H9 (cell line): Measurements from ENCODE around the gene EFL1. TPM values are rescaled to one million over a fixed set of nuclear protein-coding genes. Genes with fewer than 3 reads are reported as not detected.

ENCODE experiments used
- DNase-seq: peaks from one replicate; pipeline ENCODE4 v3.0.0-alpha.2; 2017
- H2AFZ ChIP-seq: one replicate; pipeline ENCODE4 v1.6.1; 2013; ENCODE audit warnings: mild to moderate bottlenecking, low read length, control low read depth, moderate library complexity
- H2AK5ac ChIP-seq: 2 replicates; pipeline ENCODE4 v1.6.1; 2013; ENCODE audit warnings: low read length, control low read depth, mixed read lengths; ENCODE audit not compliant: insufficient read length
- H2BK120ac ChIP-seq: one replicate; pipeline ENCODE4 v1.6.1; 2013; ENCODE audit warnings: low read depth, mild to moderate bottlenecking, low read length, control low read depth, inconsistent platforms; ENCODE audit not compliant: poor library complexity, severe bottlenecking
- H2BK12ac ChIP-seq: 2 replicates; pipeline ENCODE4 v1.6.1; 2013; ENCODE audit warnings: low read length, control low read depth, mixed read lengths, low read depth; ENCODE audit not compliant: insufficient read length
- H2BK15ac ChIP-seq: 2 replicates; pipeline ENCODE4 v1.6.1; 2013; ENCODE audit warnings: low read depth, low read length, control low read depth
- H2BK20ac ChIP-seq: one replicate; pipeline ENCODE4 v1.6.1; 2013; ENCODE audit warnings: low read depth, mild to moderate bottlenecking, low read length, control low read depth, inconsistent platforms; ENCODE audit not compliant: poor library complexity, severe bottlenecking
- H2BK5ac ChIP-seq: 2 replicates; pipeline ENCODE4 v1.6.1; 2013; ENCODE audit warnings: low read length, control low read depth, mixed read lengths; ENCODE audit not compliant: insufficient read length
- H3K14ac ChIP-seq: 2 replicates; pipeline ENCODE4 v1.6.1; 2013; ENCODE audit warnings: low read length, control low read depth; ENCODE audit not compliant: insufficient read depth
- H3K18ac ChIP-seq: 2 replicates; pipeline ENCODE4 v1.6.1; 2013; ENCODE audit warnings: low read depth, mild to moderate bottlenecking, mixed read lengths, low read length, control low read depth; ENCODE audit not compliant: insufficient read length
- H3K23ac ChIP-seq: 2 replicates; pipeline ENCODE4 v1.6.1; 2013; ENCODE audit warnings: low read length, control low read depth, mixed read lengths, low read depth; ENCODE audit not compliant: insufficient read length
- H3K23me2 ChIP-seq: 2 replicates; pipeline ENCODE4 v1.6.1; 2013; ENCODE audit warnings: low read depth, mild to moderate bottlenecking, mixed read lengths, low read length, control low read depth; ENCODE audit not compliant: insufficient read length, poor library complexity, severe bottlenecking
- H3K27ac ChIP-seq: 2 replicates; pipeline ENCODE4 v1.5.1; 2013; ENCODE audit warnings: low read length, control low read depth, mixed read lengths, low read depth; ENCODE audit not compliant: insufficient read length
- H3K27me3 ChIP-seq: 2 replicates; pipeline ENCODE4 v1.6.1; 2013; ENCODE audit warnings: low read length, control low read depth, inconsistent platforms; ENCODE audit not compliant: insufficient read depth
- H3K4ac ChIP-seq: 2 replicates; pipeline ENCODE4 v1.6.1; 2013; ENCODE audit warnings: low read depth, mild to moderate bottlenecking, control low read depth, inconsistent platforms, low read length, moderate library complexity
- H3K4me1 ChIP-seq: 2 replicates; pipeline ENCODE4 v1.6.1; 2013; ENCODE audit warnings: low read length, control low read depth, inconsistent platforms; ENCODE audit not compliant: insufficient read depth
- H3K4me2 ChIP-seq: 2 replicates; pipeline ENCODE4 v1.6.1; 2013; ENCODE audit warnings: low read length, control low read depth, mixed read lengths; ENCODE audit not compliant: insufficient read length, insufficient read depth
- H3K56ac ChIP-seq: 2 replicates; pipeline ENCODE4 v1.6.1; 2013; ENCODE audit warnings: low read depth, mild to moderate bottlenecking, mixed read lengths, low read length, control low read depth; ENCODE audit not compliant: insufficient read length
- H3K79me1 ChIP-seq: 2 replicates; pipeline ENCODE4 v1.6.1; 2013; ENCODE audit warnings: low read depth, mild to moderate bottlenecking, moderate library complexity, low read length, control low read depth, inconsistent platforms; ENCODE audit not compliant: insufficient read depth, poor library complexity, severe bottlenecking
- H3K79me2 ChIP-seq: 2 replicates; pipeline ENCODE4 v1.6.1; 2013; ENCODE audit warnings: low read length, control low read depth, inconsistent platforms; ENCODE audit not compliant: insufficient read depth
- H3K9ac ChIP-seq: 2 replicates; pipeline ENCODE4 v1.6.1; 2013; ENCODE audit warnings: low read length, control low read depth, mixed read lengths; ENCODE audit not compliant: insufficient read length; ENCODE audit errors: extremely low read depth
- H3K9me3 ChIP-seq: one replicate; pipeline ENCODE4 v1.6.1; 2013; ENCODE audit warnings: low read depth, low read length, inconsistent platforms; ENCODE audit not compliant: control insufficient read depth
- H3T11ph ChIP-seq: one replicate; pipeline ENCODE4 v1.6.1; 2013; ENCODE audit warnings: mild to moderate bottlenecking, low read length, control low read depth, inconsistent platforms
- H4K20me1 ChIP-seq: one replicate; pipeline ENCODE4 v1.6.1; 2013; ENCODE audit not compliant: control insufficient read depth, insufficient read length, insufficient read depth
- H4K5ac ChIP-seq: 2 replicates; pipeline ENCODE4 v1.6.1; 2013; ENCODE audit warnings: low read depth, mild to moderate bottlenecking, mixed read lengths, low read length, control low read depth; ENCODE audit not compliant: insufficient read length
- H4K8ac ChIP-seq: replicated peaks from 2 replicates; pipeline ENCODE4 v1.6.1; 2013; ENCODE audit warnings: low read length, control low read depth, mixed read lengths, low read depth; ENCODE audit not compliant: insufficient read length
- H4K91ac ChIP-seq: 2 replicates; pipeline ENCODE4 v1.6.1; 2013; ENCODE audit warnings: low read depth, mild to moderate bottlenecking, moderate library complexity, mixed read lengths, low read length, control low read depth; ENCODE audit not compliant: insufficient read length
- H3K27ac Mint-ChIP-seq, 3 experiments: 2 replicates in 2 of 3; 3 replicates in 1 of 3; pipeline ENCODE4 v1.8.0; 2020 to 2021; ENCODE audit warnings: mixed read lengths in 3 of 3, mild to moderate bottlenecking in 1 of 3, moderate library complexity in 1 of 3
- H3K27me3 Mint-ChIP-seq: 2 replicates; pipeline ENCODE4 v1.8.0; 2021; ENCODE audit warnings: low read depth, mild to moderate bottlenecking, moderate library complexity, mixed read lengths
- H3K36me3 Mint-ChIP-seq, 3 experiments: 2 replicates in 2 of 3; 3 replicates in 1 of 3; pipeline ENCODE4 v1.8.0; 2020 to 2021; ENCODE audit warnings: low read depth in 3 of 3, mixed read lengths in 3 of 3; ENCODE audit not compliant: insufficient read depth in 1 of 3
- H3K4me1 Mint-ChIP-seq, 2 experiments: 2 replicates each; pipeline ENCODE4 v1.8.0; 2020; ENCODE audit warnings: mixed read lengths in 2 of 2
- H3K4me3 Mint-ChIP-seq, 2 experiments: 2 replicates in 1 of 2; 3 replicates in 1 of 2; pipeline ENCODE4 v1.8.0; 2020 to 2021; ENCODE audit warnings: mild to moderate bottlenecking in 2 of 2, mixed read lengths in 2 of 2, moderate library complexity in 1 of 2
- H3K9me3 Mint-ChIP-seq, 2 experiments: 2 replicates in 1 of 2; 3 replicates in 1 of 2; pipeline ENCODE4 v1.8.0; 2020; ENCODE audit warnings: mild to moderate bottlenecking in 2 of 2, mixed read lengths in 2 of 2, moderate library complexity in 1 of 2
- CTCF ChIP-seq: fragments of 200-600 bp; sonication (generic); conservative IDR thresholded peaks from 3 replicates; pipeline ENCODE4 v1.8.0; 2021; ENCODE audit warnings: antibody characterized with exemption, mild to moderate bottlenecking
- WGBS: extraction: QIAGEN DNeasy Blood & Tissue Kit; methylation state at CpG from one replicate; pipeline ENCODE4 v1.1.7; 2013; ENCODE audit warnings: missing lambda C conversion rate, low lambda C conversion rate, mixed read lengths; ENCODE audit not compliant: insufficient read length; ENCODE audit errors: extremely low coverage; 5-methylcytosine and 5-hydroxymethylcytosine counted together
- total RNA-seq: library from RNA; stranded (reverse); gene quantifications from 2 replicates; pipeline ENCODE4 v1.2.1, GENCODE V29; 2021

The EFL1 gene
- total RNA-seq, 1 experiment from 2014 or later: 29.4 TPM

GRCh38 chr15:82298032-82298431 lies 35.5 kb upstream of the EFL1 start:
- TF ChIP-seq CTCF: no peak
- no peaks in the 10 kb centered on the region for H3K79me1 ChIP-seq
- no peaks in the 10 kb centered on the region for H3K23me2 ChIP-seq
- H3K4me2 ChIP-seq: no peak overlapping the region
- no peak overlapping the region for H3K18ac ChIP-seq
- no peak overlapping the region for H3K9ac ChIP-seq
- H3K4me3 Mint-ChIP-seq: no peak overlapping the region
- no peak overlapping the region for H4K5ac ChIP-seq
- H2AK5ac ChIP-seq: no peak overlapping the region
- H3K4ac ChIP-seq: no peak overlapping the region
- H3K27me3 Mint-ChIP-seq: no peaks in the 10 kb centered on the region
- H2BK20ac ChIP-seq: no peak overlapping the region
- no peaks in the 10 kb centered on the region; the same call in 1 of the 2 replicates for H3K4me1 ChIP-seq
- H3K14ac ChIP-seq: no peak overlapping the region
- H2BK15ac ChIP-seq: no peak overlapping the region
- H3K27ac Mint-ChIP-seq: no peak overlapping the region; a peak in 1 of 7 replicates
- H3K36me3 Mint-ChIP-seq: no peaks in the 10 kb centered on the region
- DNase-seq: no peak
- H3K79me2 ChIP-seq: no peaks in the 10 kb centered on the region
- no peaks in the 10 kb centered on the region for H4K20me1 ChIP-seq
- peaks cover 9 to 10% of the 10 kb centered on the region in 2 experiments for H3K4me1 Mint-ChIP-seq
- H3K56ac ChIP-seq: no peak overlapping the region
- H2BK120ac ChIP-seq: no peak overlapping the region
- no peak overlapping the region for H4K8ac ChIP-seq
- H3K9me3 ChIP-seq: no peaks in the 10 kb centered on the region
- H3K23ac ChIP-seq: no peak overlapping the region
- H2BK5ac ChIP-seq: no peak overlapping the region
- H3K27me3 ChIP-seq: no peaks in the 10 kb centered on the region
- no peak overlapping the region for H3T11ph ChIP-seq
- no peak overlapping the region for H2BK12ac ChIP-seq
- H4K91ac ChIP-seq: no peak overlapping the region
- no peak overlapping the region for H2AFZ ChIP-seq
- no CpG with 5 or more reads among the region's 13 CpGs for WGBS
- no peak overlapping the region for H3K27ac ChIP-seq
- H3K9me3 Mint-ChIP-seq: no peaks in the 10 kb centered on the region; a peak in 1 of 5 replicates
